Muscle of back (tissue), 11 donors: Measurements from ENCODE around the gene C17orf113. TPM values are rescaled to one million over a fixed set of nuclear protein-coding genes. Genes with fewer than 3 reads are reported as not detected.

Experiments used
- DNase-seq, 3 donors: peaks; one replicate each; pipeline versions ENCODE4 v3.0.0 to v3.0.0-alpha.2; 2013
- polyA plus RNA-seq, 10 donors: library from polyadenylated mRNA; unstranded; fragments of 120-200 nt; gene quantifications; one replicate each; pipeline ENCODE4 v1.2.1, GENCODE V29; 2013; ENCODE audit not compliant: insufficient read length in 10 of 10

The C17orf113 gene
- polyA plus RNA-seq, 10 donors: 0.87 to 1.7 (median 1.0) TPM

DNA sequence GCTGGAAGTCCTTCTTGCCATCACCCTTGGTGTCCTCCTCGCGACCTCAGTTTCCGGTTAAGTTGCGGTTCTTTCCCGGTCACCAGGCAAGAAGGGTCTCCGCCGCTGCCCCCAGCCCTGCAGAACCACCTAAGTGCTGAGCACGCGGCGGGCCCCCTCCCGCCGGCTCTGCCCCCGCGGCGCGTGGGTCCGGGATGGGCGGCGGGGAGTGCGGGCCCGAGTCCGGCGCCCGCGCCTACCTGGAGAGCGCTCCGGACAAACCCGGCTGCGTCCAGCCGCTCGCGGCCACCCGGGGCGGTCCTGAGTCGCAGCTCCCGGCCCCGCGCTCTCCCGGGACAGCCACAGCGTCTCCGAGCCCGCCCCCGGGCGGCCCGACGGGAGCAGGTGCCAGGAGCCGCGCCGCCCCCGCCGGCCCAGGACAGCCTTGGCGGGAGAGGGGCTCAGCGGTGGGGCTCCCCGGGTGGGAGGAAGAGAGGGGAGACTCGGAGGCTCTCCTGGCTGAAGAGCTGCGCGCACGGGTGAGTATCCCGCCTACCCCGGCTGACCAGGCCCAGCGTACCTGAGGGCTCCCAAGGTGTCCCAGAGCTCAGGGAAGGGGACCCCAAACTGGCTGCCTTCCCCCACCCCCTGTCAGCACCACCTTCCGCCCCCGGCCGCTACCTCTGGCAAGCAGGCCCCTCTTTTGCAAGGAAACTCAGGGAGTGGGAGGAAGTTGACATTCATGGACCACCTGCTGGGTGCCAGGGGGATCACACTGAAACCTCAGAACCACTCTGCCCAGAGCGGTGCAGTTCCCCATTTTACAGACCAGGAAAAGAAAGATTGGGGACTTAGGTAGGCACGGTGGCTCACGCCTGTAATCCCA, 22.2 kb upstream of the C17orf113 start:
- DNase-seq: peak in 1 of 3 donors; percentile 34

GRCh38 chr17:42071810-42072209, 21.4 kb upstream of the C17orf113 start:
- DNase-seq: no peak

GRCh38 chr17:42068979-42069378, 18.6 kb upstream of the C17orf113 start:
- no peak for DNase-seq

DNA sequence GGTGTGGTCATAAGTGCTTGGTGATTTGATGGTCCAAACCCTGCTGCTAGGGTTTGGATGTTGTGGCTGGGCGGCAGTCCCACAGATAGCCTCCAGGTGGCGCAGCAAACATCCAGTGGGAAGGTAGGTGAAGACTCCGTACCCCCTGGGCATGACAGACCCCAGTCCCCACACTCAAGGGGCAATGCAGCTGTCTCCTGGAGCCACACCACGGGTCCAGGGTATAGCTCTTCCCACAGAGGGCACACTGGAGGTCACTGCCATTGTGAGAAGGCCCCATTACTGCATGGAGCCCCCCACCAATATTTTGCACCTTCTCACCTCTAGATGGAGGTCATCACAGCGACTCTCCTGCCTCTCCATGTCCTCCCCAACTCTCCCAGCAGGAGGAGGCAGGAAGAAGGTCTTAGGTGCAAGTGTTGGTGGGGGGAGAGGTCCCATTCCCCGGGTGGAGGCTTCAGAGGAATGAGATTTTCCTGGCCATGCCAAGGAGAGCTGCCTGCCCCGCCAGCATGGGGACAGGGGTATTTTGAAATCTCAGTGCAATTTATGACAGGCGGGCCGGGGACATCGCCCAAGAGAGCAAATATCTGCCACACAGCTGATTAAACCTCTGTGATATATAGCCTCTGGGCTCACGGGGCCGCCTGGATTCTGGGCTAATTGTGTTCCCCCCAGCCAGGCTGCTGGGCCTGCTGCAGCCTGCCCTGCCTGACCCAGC, 17.1 kb upstream of the C17orf113 start:
- DNase-seq: peak; percentile 20 to 63 (median 40)

DNA sequence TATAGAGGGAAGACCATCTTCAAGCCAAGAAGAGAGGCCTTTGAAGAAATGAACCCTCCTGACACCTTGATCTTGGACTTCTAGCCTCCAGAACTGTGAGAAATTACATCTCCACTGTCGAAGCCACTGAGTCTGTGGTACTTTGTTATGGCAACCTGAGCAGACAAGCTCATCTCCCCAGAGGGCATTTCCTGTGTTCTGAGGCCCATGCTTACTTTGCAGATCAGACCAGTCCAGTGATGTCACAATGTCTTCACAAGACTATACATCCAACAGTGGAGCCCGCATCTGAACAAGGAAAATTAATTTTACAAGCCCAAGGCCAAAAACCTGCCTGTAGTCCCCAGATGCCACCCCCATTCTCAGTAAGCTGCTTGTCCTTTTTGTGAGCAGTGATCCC, 14.8 kb upstream of the C17orf113 start:
- no peak for DNase-seq

GRCh38 chr17:42062681-42063080, 12.3 kb upstream of the C17orf113 start:
- no peak for DNase-seq

DNA sequence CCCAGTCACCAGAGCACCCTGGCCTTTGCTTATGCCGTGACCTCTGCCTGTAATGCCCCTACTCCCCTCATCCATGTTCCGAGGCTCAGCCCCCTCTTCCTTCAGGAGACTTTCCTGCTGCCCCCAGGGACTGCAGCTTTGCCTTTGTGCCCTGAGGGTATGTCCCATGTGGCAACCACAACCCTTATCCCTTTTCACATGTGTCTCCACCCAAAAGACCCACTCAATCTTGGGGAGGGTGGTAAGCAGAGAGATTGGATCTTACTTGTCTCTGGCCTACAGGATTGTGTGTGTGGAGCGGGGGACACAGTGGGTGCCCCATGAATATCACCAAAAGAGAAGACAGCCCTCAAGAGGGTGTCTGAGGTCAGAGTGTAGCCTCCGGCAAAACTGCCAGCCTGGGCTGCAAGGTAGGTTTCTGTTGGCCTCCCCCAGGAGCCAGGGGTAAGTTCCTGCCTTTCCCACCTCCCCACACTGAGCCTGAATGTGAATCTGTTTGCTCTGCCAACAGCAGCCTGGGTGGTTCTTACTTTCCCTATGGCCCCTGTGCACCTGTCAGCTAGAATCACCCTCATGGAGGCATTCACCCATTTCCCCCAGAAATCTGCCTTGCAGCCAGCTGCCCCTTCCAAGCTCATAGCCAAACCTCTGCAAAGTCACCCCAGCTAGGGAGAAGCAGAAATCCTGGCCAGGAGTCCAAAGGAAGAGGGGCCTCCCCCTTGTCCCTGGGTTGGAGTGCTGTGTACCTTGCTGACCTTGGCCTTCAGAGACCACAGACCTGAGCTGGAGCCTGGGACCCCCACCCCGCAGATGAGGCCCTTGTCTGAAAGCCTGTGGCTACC, 11.5 kb upstream of the C17orf113 start:
- no peak for DNase-seq

DNA sequence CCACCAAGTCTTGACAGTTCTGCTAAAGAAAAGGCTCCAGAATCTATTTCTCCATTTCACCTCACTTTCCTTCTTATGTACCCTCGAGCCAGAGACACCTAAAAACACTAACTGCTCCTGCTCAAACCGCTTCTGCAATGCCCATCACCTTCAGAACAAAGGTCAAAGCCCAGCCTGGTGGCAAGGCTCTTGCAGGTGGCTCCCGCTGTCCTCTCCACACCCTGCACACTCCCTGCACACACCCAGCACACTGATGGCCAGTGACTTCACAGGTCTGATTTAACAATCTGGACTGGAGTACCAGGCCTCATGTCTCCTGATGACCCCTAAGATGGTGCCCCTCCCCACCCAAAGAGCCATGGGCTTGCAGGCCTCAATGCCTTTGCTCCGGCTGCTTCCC, 9.8 kb upstream of the C17orf113 start:
- no peak for DNase-seq

GRCh38 chr17:42059815-42060214, 9.4 kb upstream of the C17orf113 start:
- no peak for DNase-seq

DNA sequence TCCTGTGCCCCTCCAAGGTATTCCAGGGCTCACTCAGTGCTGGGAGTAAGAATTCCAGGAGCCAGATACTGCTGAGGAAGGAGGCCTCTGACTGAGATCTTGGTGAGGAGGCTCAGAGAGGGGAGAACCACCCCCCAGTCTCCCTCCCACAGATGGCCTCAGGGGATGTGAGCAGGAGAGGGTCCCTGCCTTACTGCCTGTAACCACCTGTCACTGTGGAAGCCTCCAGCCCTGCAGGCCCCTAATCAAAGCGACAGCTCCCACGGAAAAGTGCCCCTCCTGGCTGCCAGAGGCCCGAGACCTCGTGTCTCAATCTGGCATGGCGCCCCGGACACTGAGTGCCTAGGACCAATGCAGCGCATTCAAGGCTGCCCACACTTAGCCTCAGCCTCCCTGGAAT, 7.7 kb upstream of the C17orf113 start:
- DNase-seq: no peak

- no peak for DNase-seq
Observed at GRCh38 chr17:42056635-42057034, 6.2 kb upstream of the C17orf113 start.

GRCh38 chr17:42055496-42055895, 5.1 kb upstream of the C17orf113 start:
- no peak for DNase-seq

- DNase-seq: no peak
Observed at GRCh38 chr17:42055027-42055426, 4.6 kb upstream of the C17orf113 start.

DNA sequence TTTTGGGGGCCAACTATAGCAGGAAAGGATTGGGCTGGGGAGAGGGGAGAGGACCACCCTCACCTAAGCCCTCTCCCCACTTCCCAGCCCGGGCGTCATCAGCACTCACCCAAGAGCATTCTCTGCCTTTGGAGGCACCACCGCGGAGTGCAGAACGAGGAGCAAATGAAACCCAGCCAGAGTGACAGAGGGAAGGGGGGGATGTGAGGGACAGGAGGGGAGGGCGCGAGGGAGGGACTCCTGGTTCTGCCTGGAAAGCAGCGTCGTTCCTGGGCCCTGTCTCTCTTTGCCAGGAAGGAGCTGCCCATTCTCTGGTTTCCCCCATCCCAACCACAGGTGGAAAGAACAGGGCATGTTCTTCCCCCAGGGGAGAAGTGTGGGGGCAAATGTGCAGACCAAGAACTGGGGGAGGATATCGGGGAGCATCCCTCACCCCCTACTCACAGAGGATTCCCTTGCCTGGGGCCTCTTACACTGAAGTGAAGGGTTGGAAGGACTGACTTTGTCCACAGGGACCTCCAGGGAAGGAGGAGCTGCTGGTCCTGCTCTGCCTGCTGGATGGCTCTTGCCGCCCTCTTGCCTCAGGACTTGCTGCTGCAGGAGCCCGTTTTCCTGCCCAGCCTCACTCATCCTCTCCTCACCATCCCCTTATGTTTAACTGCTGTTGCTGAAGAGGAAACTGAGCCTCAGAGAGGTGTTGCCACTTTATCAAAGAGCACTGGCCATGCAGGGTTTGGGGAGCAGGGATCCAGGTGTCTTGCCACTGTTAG, 3.5 kb upstream of the C17orf113 start:
- DNase-seq: peak in 1 of 3 donors; percentile 31

- no peak for DNase-seq
Observed at GRCh38 chr17:42052346-42052877, 2.0 kb upstream of the C17orf113 start.

DNA sequence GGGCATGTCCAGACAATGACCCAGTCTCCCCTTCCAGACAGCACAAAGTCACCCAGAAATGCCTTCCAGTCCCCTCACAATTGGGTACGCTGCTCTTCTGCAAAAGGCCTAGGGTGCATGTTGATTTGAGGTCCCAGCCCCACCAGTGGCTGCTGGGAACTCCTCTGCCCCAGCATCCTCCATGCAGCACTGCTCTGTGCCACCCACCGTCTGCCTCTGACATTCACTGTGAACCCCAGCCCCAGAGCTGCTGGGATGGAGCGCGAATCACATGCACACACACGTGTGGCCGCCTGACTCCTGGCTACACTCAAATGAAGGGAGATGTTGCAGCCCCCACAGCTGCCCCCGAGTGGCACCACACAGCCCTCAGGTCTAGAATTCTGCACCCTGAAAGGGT, 1.2 kb upstream of the C17orf113 start:
- no peak for DNase-seq

- no peak for DNase-seq
Observed at GRCh38 chr17:42051013-42051400, 606 bp upstream of the C17orf113 start.

DNA sequence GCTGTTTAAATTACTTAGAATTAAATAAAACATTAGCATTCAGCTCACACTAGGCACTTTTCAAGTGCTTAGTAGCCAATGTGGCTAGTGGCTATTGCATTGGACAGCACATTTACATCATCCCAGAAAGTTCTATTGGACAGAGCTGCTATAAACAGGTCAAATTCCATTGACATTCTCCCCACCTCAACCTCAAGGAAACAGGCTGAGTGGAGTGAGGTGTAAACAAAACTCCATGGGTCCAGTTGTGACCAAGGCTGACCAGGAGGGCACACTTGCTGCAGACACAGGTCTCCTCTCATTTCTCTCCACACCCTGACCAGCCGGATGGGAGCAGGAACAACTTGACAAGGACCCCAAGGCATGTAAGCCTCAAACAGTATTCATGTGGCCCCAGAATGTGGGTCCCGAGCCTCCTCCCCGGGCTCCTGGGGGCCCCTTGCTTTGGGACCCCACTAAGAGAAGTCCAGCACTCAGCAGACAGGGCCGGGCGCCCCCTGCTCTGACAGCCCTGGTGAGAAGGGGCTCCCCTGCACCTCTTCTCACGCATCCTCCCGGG, 488 bp downstream of the C17orf113 start:
- no peak for DNase-seq

GRCh38 chr17:42047343-42047742, 3.1 kb downstream of the C17orf113 start:
- DNase-seq: no peak

- DNase-seq: no peak
Observed at GRCh38 chr17:42045719-42046118, 4.7 kb downstream of the C17orf113 start.
